Activated naive CD8-positive, alpha-beta T cell treated with anti-CD3 and anti-CD28 coated beads, Interleukin-2, amount 50 U/mL, for 16 hours (primary cell): Measurements from ENCODE around the gene KIF26A.
"Not testable (repeated sequence)": the region's sequence is repeated elsewhere in the genome, so short reads cannot be mapped to it uniquely, and the experiment has no call there.

Experiments used
- DNase-seq: peaks from one replicate; pipeline ENCODE4 v3.0.0-alpha.2; 2020; ENCODE audit warnings: low read depth, low spot score

KIF26A gene

GRCh38 chr14:104208015-104208295 lies 69.6 kb downstream of the KIF26A start:
- DNase-seq = not testable (repeated sequence)

GRCh38 chr14:104208331-104208730 lies 69.9 kb downstream of the KIF26A start:
- not testable (repeated sequence) for DNase-seq

- not testable (repeated sequence) for DNase-seq
Measured at GRCh38 chr14:104209071-104209470, 70.7 kb downstream of the KIF26A start.

- DNase-seq = no peak
Measured at GRCh38 chr14:104209985-104210816, 71.8 kb downstream of the KIF26A start.

GRCh38 chr14:104210817-104211195 lies 72.4 kb downstream of the KIF26A start:
- no peak for DNase-seq

- no peak for DNase-seq
Measured at GRCh38 chr14:104211215-104211614, 72.8 kb downstream of the KIF26A start.

- no peak for DNase-seq
Measured at GRCh38 chr14:104211741-104212140, 73.4 kb downstream of the KIF26A start.

GRCh38 chr14:104212206-104213095 lies 74.1 kb downstream of the KIF26A start:
- DNase-seq = no peak

GRCh38 chr14:104213301-104214034 lies 75.1 kb downstream of the KIF26A start:
- no peak for DNase-seq

- no peak for DNase-seq
Measured at GRCh38 chr14:104214431-104215218, 76.2 kb downstream of the KIF26A start.

GRCh38 chr14:104215706-104216334 lies 77.4 kb downstream of the KIF26A start:
- DNase-seq = no peak

GRCh38 chr14:104216457-104216856 lies 78.1 kb downstream of the KIF26A start:
- DNase-seq = no peak

- DNase-seq = no peak
Measured at GRCh38 chr14:104217486-104218360, 79.3 kb downstream of the KIF26A start.

- DNase-seq = no peak
Measured at GRCh38 chr14:104218361-104219180, 80.2 kb downstream of the KIF26A start.

GRCh38 chr14:104219731-104220214 lies 81.4 kb downstream of the KIF26A start:
- no peak for DNase-seq

GRCh38 chr14:104220215-104221070 lies 82.1 kb downstream of the KIF26A start:
- no peak for DNase-seq

- DNase-seq = no peak
Measured at GRCh38 chr14:104221071-104221625, 82.8 kb downstream of the KIF26A start.
